Skin of body (tissue), 2 donors: ENCODE data around the gene TDRD3. TPM values are rescaled to one million over a fixed set of nuclear protein-coding genes. Genes with fewer than 3 reads are reported as not detected.

Source experiments
- small RNA-seq: library from RNA; depleted of rRNA; stranded (forward); fragments of <200 nt; gene quantifications from one replicate; pipeline ENCODE3, GENCODE V24; 2014; ENCODE audit warnings: low replicate concordance
- total RNA-seq: library from RNA; depleted of rRNA; stranded (reverse); fragments of >200 nt; gene quantifications from one replicate; pipeline ENCODE4 v1.2.3, GENCODE V29; 2014

The TDRD3 gene
- total RNA-seq, 1 donor from 2014 or later: 47.2 TPM

Small RNA genes lying within 50 kb of the gene (small RNA-seq; reads per million reads assigned to genes)
- not detected for gene RNA5SP31

Other genes starting within 250 kb of the TDRD3 start
- 7.1 TPM for gene DIAPH3, start 233.3 kb upstream of the TDRD3 start, total RNA-seq